ENCODE data around the gene ESR1.

The ESR1 gene

DNA sequence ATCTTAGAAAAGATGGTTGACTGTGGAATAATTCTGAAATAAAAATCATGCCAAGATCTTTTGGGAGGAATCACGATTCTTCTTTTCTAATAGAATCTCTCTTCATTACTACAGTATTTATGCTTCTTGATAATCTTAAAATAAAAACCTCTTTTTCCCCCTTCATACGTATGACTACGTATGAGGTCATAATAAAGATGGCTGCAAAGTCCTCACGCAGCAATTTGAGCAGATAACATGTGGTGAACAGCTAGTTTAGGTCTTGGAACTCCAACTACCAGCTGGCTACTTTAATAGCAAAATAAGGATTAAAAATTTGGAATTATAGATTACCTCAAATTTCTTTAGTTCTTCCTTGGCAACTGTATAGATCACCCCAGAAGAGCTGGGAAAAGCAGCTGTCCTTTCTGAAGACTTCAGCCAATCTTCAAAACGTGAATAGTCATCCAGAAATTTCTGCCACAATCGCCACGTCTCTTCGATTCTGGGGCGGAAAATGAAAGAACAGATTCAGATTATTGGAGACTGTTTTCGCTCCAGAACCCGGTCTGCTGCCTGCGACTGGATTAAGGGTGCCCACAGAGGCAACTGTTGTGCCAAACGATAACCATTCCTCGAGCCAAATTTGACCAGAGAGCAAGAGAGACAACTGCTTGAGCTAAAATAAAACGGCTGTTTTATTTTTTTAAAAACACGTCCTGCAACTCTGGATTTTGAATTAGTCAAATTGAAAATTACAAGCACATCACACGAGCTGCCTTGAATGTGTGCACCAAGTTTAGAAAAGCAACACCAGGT lies 347.3 kb downstream of the ESR1 start:
- TF ChIP-seq, protein P1, sequence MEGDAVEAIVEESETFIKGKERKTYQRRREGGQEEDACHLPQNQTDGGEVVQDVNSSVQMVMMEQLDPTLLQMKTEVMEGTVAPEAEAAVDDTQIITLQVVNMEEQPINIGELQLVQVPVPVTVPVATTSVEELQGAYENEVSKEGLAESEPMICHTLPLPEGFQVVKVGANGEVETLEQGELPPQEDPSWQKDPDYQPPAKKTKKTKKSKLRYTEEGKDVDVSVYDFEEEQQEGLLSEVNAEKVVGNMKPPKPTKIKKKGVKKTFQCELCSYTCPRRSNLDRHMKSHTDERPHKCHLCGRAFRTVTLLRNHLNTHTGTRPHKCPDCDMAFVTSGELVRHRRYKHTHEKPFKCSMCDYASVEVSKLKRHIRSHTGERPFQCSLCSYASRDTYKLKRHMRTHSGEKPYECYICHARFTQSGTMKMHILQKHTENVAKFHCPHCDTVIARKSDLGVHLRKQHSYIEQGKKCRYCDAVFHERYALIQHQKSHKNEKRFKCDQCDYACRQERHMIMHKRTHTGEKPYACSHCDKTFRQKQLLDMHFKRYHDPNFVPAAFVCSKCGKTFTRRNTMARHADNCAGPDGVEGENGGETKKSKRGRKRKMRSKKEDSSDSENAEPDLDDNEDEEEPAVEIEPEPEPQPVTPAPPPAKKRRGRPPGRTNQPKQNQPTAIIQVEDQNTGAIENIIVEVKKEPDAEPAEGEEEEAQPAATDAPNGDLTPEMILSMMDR (conservative IDR thresholded peaks at IDR 0.05; ENCODE audit: low read depth, low read length): no peak
- H3K4me3 ChIP-seq (ENCODE audit: low read length): no peak overlapping the region
- no peak for DNase-seq (ENCODE audit: low read depth)

DNA sequence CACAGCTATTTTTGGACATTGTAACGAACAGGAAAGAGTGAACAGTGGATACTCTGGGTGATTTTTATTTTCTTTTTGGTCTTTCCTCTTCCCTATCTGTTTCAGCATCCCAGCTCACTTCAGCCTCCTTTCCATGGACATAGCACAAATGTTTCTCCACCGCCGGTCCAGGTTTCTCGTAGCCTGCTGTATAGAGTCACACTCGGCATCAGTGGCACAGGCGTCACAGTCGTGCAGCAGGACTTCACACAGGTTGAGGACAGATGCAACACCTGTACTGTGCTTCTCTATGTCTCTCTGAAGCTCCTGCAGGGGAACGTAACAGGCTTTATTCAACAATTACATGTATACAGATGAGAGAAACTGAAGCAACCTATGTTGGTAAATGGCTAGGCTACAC lies 348.3 kb downstream of the ESR1 start:
- TF ChIP-seq, protein P1 (conservative IDR thresholded peaks at IDR 0.05; ENCODE audit: low read depth, low read length): no peak
- no peak for DNase-seq (ENCODE audit: low read depth)
- H3K4me3 ChIP-seq (ENCODE audit: low read length): no peak overlapping the region

DNA sequence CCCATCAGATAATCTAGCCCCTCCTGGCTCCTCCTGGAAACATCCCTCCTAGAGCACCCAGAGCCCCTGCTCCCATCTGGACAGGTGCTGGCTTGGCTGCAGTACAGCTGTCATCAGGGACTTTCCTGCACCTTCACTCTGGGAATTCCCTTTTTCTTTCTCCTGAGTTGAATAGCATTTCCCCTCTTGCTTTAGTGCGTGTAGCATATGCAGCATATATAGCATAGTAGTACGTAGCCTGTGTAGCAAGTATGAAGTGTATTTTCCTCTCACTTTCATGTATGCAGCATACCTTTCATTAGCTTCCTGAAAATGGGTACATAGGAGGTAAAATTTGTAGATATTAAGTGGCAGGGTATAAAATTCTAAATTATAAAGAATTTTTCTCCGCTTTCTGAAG lies 352.9 kb downstream of the ESR1 start:
- no peak overlapping the region for H3K4me3 ChIP-seq (ENCODE audit: low read length)
- TF ChIP-seq, protein P1 (conservative IDR thresholded peaks at IDR 0.05; ENCODE audit: low read depth, low read length): no peak
- DNase-seq (ENCODE audit: low read depth): no peak

DNA sequence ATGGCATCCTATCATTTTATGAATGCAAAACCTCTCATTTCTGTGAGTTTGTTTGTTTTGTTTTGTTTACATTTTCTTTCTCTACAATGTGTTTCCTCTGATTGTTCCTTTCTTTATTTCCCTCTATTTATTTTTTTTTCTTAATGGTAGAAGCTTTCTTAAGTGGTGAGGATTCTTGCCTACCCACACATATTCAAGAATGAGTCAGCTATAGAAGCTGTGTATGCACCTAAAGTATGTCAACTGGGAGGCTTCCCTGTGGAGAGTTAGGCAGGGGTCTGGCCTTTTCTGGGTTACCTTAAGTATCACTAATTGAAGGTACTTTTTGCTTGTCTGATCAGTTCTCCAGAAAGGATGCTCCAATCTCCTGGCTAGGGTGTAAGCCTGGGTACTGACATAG lies 354.0 kb downstream of the ESR1 start:
- no peak for DNase-seq (ENCODE audit: low read depth)
- TF ChIP-seq, protein P1 (conservative IDR thresholded peaks at IDR 0.05; ENCODE audit: low read depth, low read length): no peak
- H3K4me3 ChIP-seq (ENCODE audit: low read length): no peak overlapping the region

GRCh38 chr6:152164957-152165356 lies 357.5 kb downstream of the ESR1 start:
- no peak for DNase-seq (ENCODE audit: low read depth)

DNA sequence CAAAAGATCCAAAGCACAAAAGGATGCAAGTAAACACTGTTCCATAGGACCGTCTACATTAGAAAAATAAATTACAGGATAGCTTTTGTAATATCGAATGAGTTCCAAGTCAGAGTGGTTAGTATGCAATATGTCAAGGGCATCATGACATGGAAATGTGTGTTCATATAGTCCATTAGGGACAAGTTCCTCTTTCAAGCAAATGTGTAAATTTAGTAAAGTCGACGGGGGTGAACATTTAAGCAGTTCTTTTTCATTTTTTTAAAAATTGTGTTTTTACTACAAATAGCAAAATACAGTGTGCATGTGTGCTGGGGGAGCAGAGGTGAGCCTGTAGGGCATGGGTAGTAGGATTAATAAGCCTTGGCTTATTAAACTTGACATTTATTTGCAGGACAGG lies 359.0 kb downstream of the ESR1 start:
- DNase-seq (ENCODE audit: low read depth): no peak
- H3K4me3 ChIP-seq (ENCODE audit: low read length): no peak overlapping the region
- TF ChIP-seq, protein P1 (conservative IDR thresholded peaks at IDR 0.05; ENCODE audit: low read depth, low read length): no peak

More at GRCh38 chr6:152164957-152165356, 357.5 kb downstream of the ESR1 start:
- H3K4me3 ChIP-seq (ENCODE audit: low read length): no peak overlapping the region
- TF ChIP-seq, protein P1 (conservative IDR thresholded peaks at IDR 0.05; ENCODE audit: low read depth, low read length): no peak

DNA sequence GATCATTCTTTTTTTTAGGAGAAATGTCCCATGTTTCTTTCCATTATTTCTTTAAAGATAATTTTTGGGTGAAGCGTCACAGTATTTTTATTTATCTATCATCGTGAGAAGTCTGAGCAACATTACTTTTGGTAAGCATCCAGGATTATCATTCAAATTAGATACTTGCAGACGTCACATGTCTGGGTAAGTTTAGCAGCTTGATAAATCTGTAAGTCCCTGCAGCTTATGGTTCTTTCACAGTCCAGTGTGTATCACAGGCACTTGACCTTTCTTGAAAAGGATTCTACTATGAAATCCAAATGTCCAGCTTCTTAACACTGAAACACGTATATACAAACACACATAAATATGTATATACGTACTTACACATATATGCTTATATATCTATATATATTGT lies 359.4 kb downstream of the ESR1 start:
- TF ChIP-seq, protein P1 (conservative IDR thresholded peaks at IDR 0.05; ENCODE audit: low read depth, low read length): no peak
- H3K4me3 ChIP-seq (ENCODE audit: low read length): no peak overlapping the region
- peak; percentile 20 for DNase-seq (ENCODE audit: low read depth)
